Measurements from ENCODE around the gene AEBP1. TPM values are rescaled to one million over a fixed set of nuclear protein-coding genes. Genes with fewer than 3 reads are reported as not detected.

The AEBP1 gene
- total RNA-seq (2011; cell fraction: chromatin; rRNA removed; ENCODE audit: low replicate concordance), result 1.3 and 8.8 TPM in 2 replicates
- total RNA-seq (2011; cell fraction: nucleolus; rRNA removed), result 4.2 and 6.2 TPM in 2 replicates
- total RNA-seq (2011; cell fraction: nucleoplasm; rRNA removed), result 3.3 and 4.3 TPM in 2 replicates
- total RNA-seq (2014; rRNA removed), result 0.53 TPM in 1 of 2 replicates, not detected in the other
- 0.15 TPM in 1 of 2 replicates, not detected in the other for total RNA-seq (2014; rRNA removed; fragmentation: Illumina TruSeq; extraction: Trizol)
- 0.36 TPM in 1 of 2 replicates, not detected in the other for total RNA-seq (2015; rRNA removed; fragmentation: Illumina TruSeq; extraction: Trizol)
- total RNA-seq (2021), result 0.78 and 0.87 TPM in 2 replicates
- polyA plus RNA-seq (2011; rRNA removed), result 0.43 and 1.1 TPM in 2 replicates
- polyA plus RNA-seq (2011; cell fraction: cytosol; rRNA removed), result 0.48 and 0.60 TPM in 2 replicates
- polyA plus RNA-seq (2011; cell fraction: nucleus; rRNA removed), result 5.3 and 8.2 TPM in 2 replicates
- polyA plus RNA-seq (2012), result 0.57 and 1.3 TPM in 2 replicates
- 0.30 and 0.69 TPM in 2 replicates for polyA plus RNA-seq (2014; fragmentation: Illumina TruSeq; extraction: Trizol)
- under 1 TPM in 1 of 2 experiments, not detected in 1; 0.04 TPM for polyA plus RNA-seq (2014; fragmentation: Nextera tagmentation; extraction: Ambion mirVana)
- 0.03 TPM in 1 of 2 replicates, not detected in the other for polyA plus RNA-seq (2014; rRNA removed)
- 0.39 and 0.46 TPM in 2 replicates for polyA minus RNA-seq (2011; rRNA and poly(A)+ RNA removed)
- 1.0 and 1.8 TPM in 2 replicates for polyA minus RNA-seq (2011; cell fraction: cytosol; rRNA and poly(A)+ RNA removed)
- polyA minus RNA-seq (2011; cell fraction: nucleus; rRNA and poly(A)+ RNA removed), result 0.67 and 1.1 TPM in 2 replicates
- Bru-seq, nascent RNA, result percentile 13 among the genes with signal in this experiment
- BruChase-seq, experiment 1, labeled RNA remaining after a 2-hour chase, result percentile 16 among the genes with signal in this experiment
- BruChase-seq, experiment 2, labeled RNA remaining after a 6-hour chase, result not detected
- long read RNA-seq, experiment 1, result 0 reads
- long read RNA-seq, experiment 2, result 0 reads
- long read RNA-seq, experiment 3, result 0 reads

DNA sequence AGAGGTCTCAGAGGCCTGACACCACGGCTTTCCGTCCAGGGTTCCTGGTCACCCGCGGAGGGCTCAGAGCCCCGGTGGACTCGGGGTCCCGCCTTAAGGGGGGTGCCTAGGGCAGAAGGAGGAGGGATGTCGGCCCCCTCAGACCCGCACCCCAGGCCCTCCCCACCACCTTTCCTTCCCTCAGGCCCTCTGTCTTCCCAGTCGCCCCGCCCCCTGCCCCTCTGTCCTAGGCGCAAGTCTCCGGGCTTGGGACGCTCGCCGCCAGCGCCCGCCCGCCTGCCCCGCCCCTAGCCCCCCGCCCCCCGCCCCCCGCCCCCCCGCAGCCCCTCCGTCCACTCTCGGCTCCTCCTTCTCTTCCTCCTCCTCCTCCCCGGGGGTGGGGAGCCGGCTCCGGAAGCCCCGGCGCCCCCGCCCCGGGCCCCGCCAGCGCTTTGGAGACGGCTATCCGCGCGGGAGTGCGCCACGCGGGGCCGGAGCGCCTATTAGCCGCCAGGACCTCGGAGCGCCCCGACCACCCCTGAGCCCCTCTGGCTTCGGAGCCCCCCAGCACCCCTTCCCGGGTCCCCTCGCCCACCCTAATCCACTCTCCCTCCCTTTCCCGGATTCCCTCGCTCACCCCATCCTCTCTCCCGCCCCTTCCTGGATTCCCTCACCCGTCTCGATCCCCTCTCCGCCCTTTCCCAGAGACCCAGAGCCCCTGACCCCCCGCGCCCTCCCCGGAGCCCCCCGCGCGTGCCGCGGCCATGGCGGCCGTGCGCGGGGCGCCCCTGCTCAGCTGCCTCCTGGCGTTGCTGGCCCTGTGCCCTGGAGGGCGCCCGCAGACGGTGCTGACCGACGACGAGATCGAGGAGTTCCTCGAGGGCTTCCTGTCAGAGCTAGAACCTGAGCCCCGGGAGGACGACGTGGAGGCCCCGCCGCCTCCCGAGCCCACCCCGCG, at the start of gene AEBP1:
AEBP1 (plus strand) TSS at position 423 of the 937 bp plus-strand sequence; CDS start at position 744, 321 bp downstream.
- Histone ChIP-seq H3K36me3 (ENCODE audit: control insufficient read depth, insufficient read depth, low read length) (no peaks in the 10 kb centered on the region), H3K27ac (ENCODE audit: extremely low read depth, low read depth, low read length) (no peak within 1 kb of the TSS), H4K20me1 (replicated peaks; ENCODE audit: control insufficient read depth, insufficient read depth, low read length) (0 out of 2 replicates have a peak, but pooled peaks cover 7% of the 10 kb centered on the region), H3K4me3 (no peak within 1 kb of the TSS), H3K27me3 (ENCODE audit: control insufficient read depth in 2 of 2, insufficient read depth in 2 of 2, low read length in 2 of 2) (peaks cover 17 to 39% of the 10 kb centered on the region in 2 experiments; a peak in 4 of 5 replicates), H3K4me2 (ENCODE audit: insufficient read depth, low read length) (no peak within 1 kb of the TSS), H3K9ac (ENCODE audit: insufficient read depth in 1 of 2, low read depth in 2 of 2, low read length in 2 of 2) (peak within 1 kb of the TSS in 1 of 2 experiments; percentile 35; a peak in 1 of 4 replicates), H3K4me1 (replicated peaks in 1 of 2; ENCODE audit: control insufficient read depth in 2 of 2, insufficient read depth in 2 of 2, low read length in 2 of 2) (peaks cover 0 to 39% of the 10 kb centered on the region in 2 experiments; a peak in 4 of 5 replicates), H3K9me1 (ENCODE audit: control insufficient read depth, insufficient read depth, low read length) (no peaks in the 10 kb centered on the region), H3K79me2 (ENCODE audit: control insufficient read depth, insufficient read depth, low read length) (no peaks in the 10 kb centered on the region), H3K9me3 (replicated peaks; ENCODE audit: control insufficient read depth, insufficient read depth, low read depth, low read length) (no peaks in the 10 kb centered on the region), H2AFZ (ENCODE audit: low read depth, low read length) (no peak within 1 kb of the TSS)
- in situ Hi-C loops (cut with MboI) (no loop called here), intact Hi-C loops (cut with micrococcal nuclease) (no loop called here)
- ChIA-PET CTCF (ENCODE audit: low intra/inter-chr PET ratio) (no interaction called here), POLR2A (interaction anchor here (2.7 kb wide), 1 partner anchor 11 kb away, joined by 16 read pairs; no protein-coding TSS in a partner anchor)
- WGBS (ENCODE audit: insufficient coverage, low coverage, missing lambda C conversion rate), result 8% methylated on average over 21 of the region's 87 CpGs
- peak in 2 of 4 experiments; percentile 65 for DNase-seq (ENCODE audit: extremely low read depth in 1 of 4, low spot score in 3 of 4)
- no TSS peak for BruUV-seq (replicated peaks)
- 0 out of 3 replicates have a peak, but pooled peaks have one; percentile 13 for ATAC-seq
- no peak for FAIRE-seq
- TF ChIP-seq RCOR1 (IDR thresholded peaks at IDR 0.05; ENCODE audit: borderline replicate concordance in 1 of 2, low read depth in 2 of 2, low read length in 2 of 2) (no peak), TAL1 (IDR thresholded peaks at IDR 0.05) (no peak), DNMT1 (IDR thresholded peaks at IDR 0.05) (no peak), COPS2 (conservative IDR thresholded peaks at IDR 0.05) (no peak), ZBTB12 (CRISPR knock-in tag; IDR thresholded peaks at IDR 0.05) (no peak), NFIC (IDR thresholded peaks at IDR 0.05) (peak; percentile 13; the same call in 1 of the 2 replicates), MAFG (tag; conservative IDR thresholded peaks at IDR 0.05) (no peak), ZNF239 (CRISPR knock-in tag; IDR thresholded peaks at IDR 0.05) (no peak), ARID2 (IDR thresholded peaks at IDR 0.05) (no peak), PPARD (CRISPR knock-in tag; IDR thresholded peaks at IDR 0.05) (no peak)
- TF ChIP-seq, protein P1, sequence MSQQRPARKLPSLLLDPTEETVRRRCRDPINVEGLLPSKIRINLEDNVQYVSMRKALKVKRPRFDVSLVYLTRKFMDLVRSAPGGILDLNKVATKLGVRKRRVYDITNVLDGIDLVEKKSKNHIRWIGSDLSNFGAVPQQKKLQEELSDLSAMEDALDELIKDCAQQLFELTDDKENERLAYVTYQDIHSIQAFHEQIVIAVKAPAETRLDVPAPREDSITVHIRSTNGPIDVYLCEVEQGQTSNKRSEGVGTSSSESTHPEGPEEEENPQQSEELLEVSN (IDR thresholded peaks at IDR 0.05; ENCODE audit: borderline replicate concordance in 1 of 2, extremely low read depth in 1 of 2, insufficient read depth in 1 of 2, insufficient read length in 1 of 2, low read depth in 1 of 2, low read length in 1 of 2, poor library complexity in 1 of 2, severe bottlenecking in 1 of 2), result peak in 1 of 2 experiments; percentile 25
- TF ChIP-seq, protein P2, sequence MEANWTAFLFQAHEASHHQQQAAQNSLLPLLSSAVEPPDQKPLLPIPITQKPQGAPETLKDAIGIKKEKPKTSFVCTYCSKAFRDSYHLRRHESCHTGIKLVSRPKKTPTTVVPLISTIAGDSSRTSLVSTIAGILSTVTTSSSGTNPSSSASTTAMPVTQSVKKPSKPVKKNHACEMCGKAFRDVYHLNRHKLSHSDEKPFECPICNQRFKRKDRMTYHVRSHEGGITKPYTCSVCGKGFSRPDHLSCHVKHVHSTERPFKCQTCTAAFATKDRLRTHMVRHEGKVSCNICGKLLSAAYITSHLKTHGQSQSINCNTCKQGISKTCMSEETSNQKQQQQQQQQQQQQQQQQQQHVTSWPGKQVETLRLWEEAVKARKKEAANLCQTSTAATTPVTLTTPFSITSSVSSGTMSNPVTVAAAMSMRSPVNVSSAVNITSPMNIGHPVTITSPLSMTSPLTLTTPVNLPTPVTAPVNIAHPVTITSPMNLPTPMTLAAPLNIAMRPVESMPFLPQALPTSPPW (CRISPR knock-in tag; IDR thresholded peaks at IDR 0.05), result 0 out of 2 replicates have a peak, but pooled peaks have one; percentile 15
